ENCODE results near the gene MRAP.

The MRAP gene

GRCh38 chr21:32348604-32349332 lies 50.1 kb downstream of the MRAP start:
- no peak for DNase-seq

GRCh38 chr21:32349333-32349944 lies 50.8 kb downstream of the MRAP start:
- no peak for DNase-seq

DNA sequence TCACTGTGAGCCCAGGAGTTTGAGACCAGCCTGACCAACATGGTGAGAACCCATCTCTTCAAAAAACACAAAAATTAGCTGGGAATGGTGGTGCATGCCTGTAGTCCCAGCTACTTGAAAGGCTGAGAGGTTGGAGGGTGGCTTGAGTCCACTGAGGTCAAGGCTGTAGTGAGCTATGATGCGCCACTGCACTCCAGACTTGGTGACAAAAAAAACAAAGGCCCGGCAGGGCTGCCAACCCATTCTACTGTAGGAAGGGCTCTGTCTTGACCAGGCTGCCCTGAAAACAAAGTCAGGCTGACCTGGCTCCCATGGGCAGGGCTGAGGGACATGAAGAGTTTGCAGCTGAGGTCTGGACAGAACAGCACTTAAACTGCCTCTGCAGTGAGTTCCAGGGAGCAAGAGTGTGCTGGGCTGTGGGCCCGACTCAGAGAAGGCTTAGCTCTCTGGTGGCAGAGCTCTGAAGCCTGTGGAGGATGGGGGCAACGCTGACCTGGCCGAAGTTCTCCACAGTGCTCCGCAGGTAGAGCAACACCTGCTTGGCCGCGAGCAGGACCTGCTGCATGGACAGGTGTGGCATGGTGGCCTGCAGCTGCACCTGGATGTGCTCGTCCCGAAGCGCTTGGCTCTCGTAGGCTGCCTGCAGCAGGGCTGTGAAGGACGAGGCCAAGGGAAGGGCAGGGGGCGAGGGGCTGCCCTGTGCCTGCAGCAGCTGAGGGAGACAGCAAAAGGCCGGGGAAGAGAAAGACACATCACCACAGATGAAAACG lies 51.7 kb downstream of the MRAP start:
- DNase-seq, result no peak

GRCh38 chr21:32350981-32351380 lies 52.3 kb downstream of the MRAP start:
- no peak for DNase-seq

DNA sequence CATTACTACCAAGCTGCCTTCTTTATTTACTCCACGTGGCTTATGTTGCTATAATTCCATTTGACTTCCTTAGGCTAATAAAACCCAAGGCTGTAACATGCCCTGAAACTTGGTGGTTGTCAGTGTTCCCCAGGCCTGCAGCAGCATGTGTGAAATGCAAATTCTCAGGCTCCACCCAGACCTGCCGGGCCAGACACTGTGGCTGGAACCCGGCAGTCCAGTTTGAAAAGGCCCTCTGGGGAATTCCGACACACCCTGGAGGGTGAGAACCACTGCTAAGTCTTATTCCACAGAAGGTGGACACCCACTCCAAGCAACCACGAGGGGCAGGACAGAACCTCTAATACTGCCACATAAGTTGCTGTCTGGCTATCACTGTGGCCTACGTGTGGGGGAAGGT lies 52.8 kb downstream of the MRAP start:
- DNase-seq, result no peak

GRCh38 chr21:32352526-32352925 lies 53.9 kb downstream of the MRAP start:
- no peak for DNase-seq

DNA sequence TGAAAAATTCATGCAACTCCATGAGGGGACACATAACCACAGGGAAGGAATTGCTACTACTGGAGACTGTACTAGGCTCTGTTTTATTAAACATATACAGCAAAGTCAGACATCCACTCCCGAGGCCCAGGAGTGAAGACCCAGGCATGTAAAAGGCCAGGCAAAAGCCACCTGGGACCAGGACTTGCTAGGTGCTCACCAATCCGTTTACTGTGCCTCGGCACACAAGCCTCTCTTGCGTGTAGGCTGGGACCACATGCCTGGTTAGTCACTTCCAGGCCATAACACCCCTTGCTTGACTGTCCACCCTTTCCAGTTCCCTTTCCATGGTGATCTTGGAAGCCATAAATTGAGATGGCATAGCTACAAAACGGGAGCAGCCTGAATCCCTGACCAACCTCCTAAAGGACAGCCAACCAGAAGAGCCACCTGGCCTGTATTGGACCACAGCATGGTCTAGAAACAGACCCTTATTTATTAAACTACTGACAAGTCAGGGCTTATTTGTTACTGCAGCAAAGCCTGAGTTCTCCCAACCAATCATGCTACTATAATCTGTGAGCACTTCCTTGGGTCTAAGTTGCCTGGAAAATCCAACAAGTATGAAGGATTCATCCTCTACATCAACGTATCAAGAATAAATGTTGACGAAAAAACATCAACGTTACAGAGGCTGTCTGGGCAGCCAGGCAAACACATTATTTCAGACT lies 54.5 kb downstream of the MRAP start:
- no peak for DNase-seq

GRCh38 chr21:32356874-32357395 lies 58.3 kb downstream of the MRAP start:
- no peak for DNase-seq

GRCh38 chr21:32359719-32360260 lies 61.1 kb downstream of the MRAP start:
- peak in 2 of 56 donors; percentile 9 to 14 for DNase-seq

DNA sequence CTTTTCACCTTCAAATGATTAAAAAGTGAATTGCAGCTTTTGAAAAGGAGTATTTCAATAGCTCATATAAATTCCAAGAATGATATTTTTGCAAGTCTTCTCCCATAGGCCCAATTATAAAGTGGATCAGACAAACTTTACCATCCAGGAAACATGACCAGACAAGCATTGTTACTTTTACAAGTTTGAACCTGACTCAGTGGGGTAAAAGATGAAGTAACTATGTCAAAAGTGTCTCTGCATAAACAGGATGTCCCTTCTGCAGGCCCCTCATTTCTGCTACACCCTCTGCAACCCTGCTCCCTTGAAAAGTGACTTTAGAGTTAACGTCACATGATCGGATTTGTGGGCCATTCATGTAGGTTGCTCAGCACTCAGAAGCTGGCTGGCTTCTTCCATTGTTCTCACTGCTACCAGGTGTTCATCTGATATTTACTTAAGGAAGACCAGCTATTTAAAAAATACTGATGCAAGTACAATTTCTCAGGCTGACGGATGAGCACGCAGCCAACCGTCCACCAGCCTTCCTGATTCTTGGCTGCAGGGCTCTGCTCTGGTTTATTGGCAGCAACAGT lies 61.8 kb downstream of the MRAP start:
- no peak for DNase-seq
